Measurements from ENCODE around the gene FOXJ3. TPM values are rescaled to one million over a fixed set of nuclear protein-coding genes. Genes with fewer than 3 reads are reported as not detected.

The FOXJ3 gene
- total RNA-seq, 2 experiments from 2014 or later, result 39.3 to 41.9 TPM

DNA sequence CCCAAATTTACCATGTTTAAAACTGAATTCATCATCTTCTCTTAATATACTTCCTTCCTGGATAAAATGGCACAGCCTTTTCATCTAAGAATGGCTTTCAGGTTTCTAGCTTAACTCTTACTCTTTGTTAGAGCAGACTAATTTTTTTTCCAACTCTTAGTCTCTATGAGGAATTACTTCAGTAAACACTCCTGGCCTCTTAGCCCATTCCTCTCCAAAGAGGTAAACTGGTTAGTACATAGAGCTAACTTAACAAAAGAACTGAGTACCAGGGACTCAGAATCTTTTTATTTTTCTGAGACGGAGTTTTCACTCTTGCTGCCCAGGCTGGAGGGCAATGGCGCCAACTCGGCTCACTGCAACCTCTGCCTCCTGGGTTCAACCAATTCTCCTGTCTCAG is 21.1 kb downstream of the FOXJ3 start:
- Mint-ChIP-seq H3K27me3 (no peaks in the 10 kb centered on the region), H3K36me3 (peaks cover 17% of the 10 kb centered on the region), H3K9me3 (ENCODE audit: low read depth) (no peaks in the 10 kb centered on the region), H3K27ac (no peak overlapping the region), H3K4me3 (no peak overlapping the region), H3K4me1 (peaks cover 50% of the 10 kb centered on the region)
- CTCF ChIA-PET, result interaction anchor here (0.9 kb wide), 1 partner anchor 13 kb away, joined by 3 read pairs; no protein-coding TSS in a partner anchor
- no peak for ATAC-seq
- no peak for DNase-seq

DNA sequence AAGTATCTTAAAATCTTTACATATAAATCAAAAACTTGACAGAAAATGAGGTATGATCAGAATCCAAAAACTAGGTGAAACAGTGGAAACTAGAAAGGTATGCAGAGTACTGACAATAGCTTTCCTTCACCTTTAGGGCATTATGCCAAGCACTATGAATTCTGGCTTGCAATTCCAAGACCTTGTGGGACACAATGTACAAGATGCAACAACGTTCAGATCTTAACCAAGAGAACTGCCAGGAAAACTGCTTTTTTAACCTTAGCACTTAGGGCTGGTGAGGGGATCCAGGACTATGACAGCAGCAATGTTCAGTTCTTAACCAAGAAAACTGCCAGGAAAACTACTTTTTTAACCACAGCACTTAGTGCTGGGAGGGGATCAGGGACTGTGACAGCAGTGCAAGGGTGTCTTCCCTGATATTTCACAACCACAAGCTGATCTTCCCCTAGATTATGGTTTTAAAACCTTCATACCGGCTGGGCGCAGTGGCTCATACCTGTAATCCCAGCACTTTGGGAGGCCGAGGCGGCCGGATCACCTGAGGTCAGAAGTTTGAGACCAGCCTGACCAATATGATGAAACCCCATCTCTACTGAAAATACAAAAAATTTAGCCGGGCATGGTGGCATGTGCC is 22.3 kb downstream of the FOXJ3 start:
- H3K4me1 Mint-ChIP-seq, result peaks cover 47% of the 10 kb centered on the region
- no peak overlapping the region for H3K4me3 Mint-ChIP-seq
- no peak overlapping the region for H3K27ac Mint-ChIP-seq
- no peak for DNase-seq
- CTCF ChIA-PET, result no interaction called here
- H3K9me3 Mint-ChIP-seq (ENCODE audit: low read depth), result no peaks in the 10 kb centered on the region
- no peak for ATAC-seq
- peaks cover 13% of the 10 kb centered on the region for H3K36me3 Mint-ChIP-seq
- H3K27me3 Mint-ChIP-seq, result no peaks in the 10 kb centered on the region

DNA sequence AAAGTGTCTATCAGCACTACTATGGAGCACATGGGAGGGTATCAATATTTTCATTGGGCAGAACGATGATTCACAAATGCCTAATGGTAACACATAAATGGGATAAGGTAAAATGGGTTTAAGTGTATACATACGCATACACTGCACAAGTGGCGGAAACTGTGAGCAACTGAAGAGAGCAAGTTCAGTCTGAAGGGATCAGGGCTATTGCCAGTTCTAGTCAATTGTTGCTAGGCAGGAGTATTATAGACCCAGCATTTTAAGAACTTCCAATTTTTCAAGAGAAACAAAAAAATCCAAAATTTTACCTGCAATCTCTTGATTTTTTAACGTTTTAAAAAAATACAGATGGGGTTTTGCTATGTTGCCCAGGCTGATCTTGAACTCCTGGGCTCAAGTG is 23.1 kb downstream of the FOXJ3 start:
- H3K9me3 Mint-ChIP-seq (ENCODE audit: low read depth), result no peaks in the 10 kb centered on the region
- ATAC-seq (no peak), DNase-seq (no peak)
- CTCF ChIA-PET, result no interaction called here
- peaks cover 13% of the 10 kb centered on the region for H3K36me3 Mint-ChIP-seq
- no peak overlapping the region for H3K4me3 Mint-ChIP-seq
- H3K27me3 Mint-ChIP-seq, result no peaks in the 10 kb centered on the region
- H3K27ac Mint-ChIP-seq, result no peak overlapping the region
- H3K4me1 Mint-ChIP-seq, result peaks cover 42% of the 10 kb centered on the region

DNA sequence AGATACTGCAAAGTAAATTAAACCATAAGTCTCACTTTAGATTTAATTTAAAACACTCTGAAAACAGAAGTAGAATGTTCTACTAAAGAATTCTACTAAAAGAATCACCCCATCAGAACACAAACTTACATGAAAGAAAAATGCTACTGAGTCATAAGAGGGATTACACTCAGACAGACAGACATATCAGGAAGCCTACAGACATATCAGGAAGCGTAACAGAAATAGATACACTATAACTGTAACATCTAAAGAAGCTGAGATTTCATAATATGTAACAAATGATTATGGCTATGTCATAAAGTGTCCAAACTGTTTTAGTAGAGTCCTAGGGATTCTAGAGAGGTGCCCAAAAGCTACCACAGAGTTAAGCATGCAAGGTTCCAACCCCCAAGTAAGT is 23.9 kb downstream of the FOXJ3 start:
- Mint-ChIP-seq H3K27me3 (no peaks in the 10 kb centered on the region), H3K36me3 (peaks cover 15% of the 10 kb centered on the region), H3K4me1 (peaks cover 39% of the 10 kb centered on the region), H3K27ac (no peak overlapping the region), H3K4me3 (no peak overlapping the region), H3K9me3 (ENCODE audit: low read depth) (no peaks in the 10 kb centered on the region)
- CTCF ChIA-PET, result no interaction called here
- ATAC-seq, result no peak
- DNase-seq, result no peak

DNA sequence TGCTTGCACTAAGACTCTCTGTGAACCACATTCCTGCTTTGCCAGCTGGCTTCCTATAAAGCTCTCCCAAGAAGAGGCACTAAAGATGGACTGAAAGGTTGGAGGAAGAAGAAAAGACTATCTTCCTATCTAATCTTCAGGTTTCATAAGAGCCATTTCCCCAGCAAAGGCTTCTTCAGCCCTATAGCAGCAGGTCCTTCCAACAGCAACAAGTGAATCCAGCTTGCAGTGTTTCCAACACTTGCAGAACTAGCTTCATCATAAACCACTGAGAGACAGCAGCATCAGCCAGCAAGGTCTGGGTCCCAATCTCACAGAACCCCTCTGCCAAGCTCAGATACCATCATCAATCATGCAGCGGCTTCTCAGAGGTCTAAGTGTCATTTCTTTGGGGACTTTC is 28.1 kb downstream of the FOXJ3 start:
- Mint-ChIP-seq H3K4me1 (peaks cover 17% of the 10 kb centered on the region), H3K27me3 (no peaks in the 10 kb centered on the region), H3K27ac (no peak overlapping the region), H3K4me3 (no peak overlapping the region), H3K9me3 (ENCODE audit: low read depth) (peaks cover 18% of the 10 kb centered on the region), H3K36me3 (peaks cover 44% of the 10 kb centered on the region)
- ATAC-seq (no peak), DNase-seq (no peak)
- CTCF ChIA-PET, result interaction anchor here (0.6 to 1.2 kb wide), 2 partner anchors 8 to 424 kb away, joined by 3 read pairs; no protein-coding TSS in a partner anchor

DNA sequence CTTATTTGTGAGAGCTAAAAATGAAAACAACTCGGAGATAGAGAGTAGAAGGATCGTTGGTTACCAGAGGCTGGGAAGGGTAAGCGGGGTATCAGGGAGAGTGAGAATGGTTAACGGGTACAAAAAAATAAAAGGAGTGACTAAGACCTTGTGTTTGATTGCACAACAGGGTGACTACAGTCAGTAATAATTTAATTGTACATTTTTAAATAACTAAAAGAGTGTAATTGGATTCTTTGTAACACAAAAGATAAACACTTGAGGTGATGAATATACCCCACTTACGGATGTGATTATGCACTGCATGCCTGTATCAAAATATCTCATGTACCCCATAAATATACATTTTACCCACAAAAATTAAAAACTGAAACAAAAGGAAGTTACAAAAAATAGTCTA is 29.4 kb downstream of the FOXJ3 start:
- ATAC-seq (no peak), DNase-seq (no peak)
- H3K4me3 Mint-ChIP-seq, result no peak overlapping the region
- no peaks in the 10 kb centered on the region for H3K27me3 Mint-ChIP-seq
- CTCF ChIA-PET, result no interaction called here
- peaks cover 54% of the 10 kb centered on the region for H3K36me3 Mint-ChIP-seq
- peaks cover 10% of the 10 kb centered on the region for H3K4me1 Mint-ChIP-seq
- no peak overlapping the region for H3K27ac Mint-ChIP-seq
- peaks cover 24% of the 10 kb centered on the region for H3K9me3 Mint-ChIP-seq (ENCODE audit: low read depth)

DNA sequence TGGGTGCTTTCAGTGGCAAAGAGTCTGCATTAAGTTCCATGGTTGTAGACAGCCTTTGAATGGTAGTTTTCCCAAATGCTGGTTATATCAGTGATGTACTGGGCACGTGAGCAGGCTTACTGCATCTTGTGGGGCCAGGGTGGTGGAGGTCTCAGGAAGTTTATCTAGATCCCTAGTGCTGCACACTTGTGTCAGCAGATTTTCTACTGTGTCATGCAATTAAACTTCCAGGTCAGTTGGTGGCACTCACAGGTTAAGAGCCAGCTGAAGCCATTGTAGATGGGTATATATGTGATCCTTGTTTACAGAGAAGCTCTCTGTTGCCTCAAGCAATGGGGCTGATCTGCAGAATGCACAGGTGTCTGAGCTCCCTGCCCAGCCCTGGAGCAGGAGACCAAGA is 33.0 kb downstream of the FOXJ3 start:
- Mint-ChIP-seq H3K27ac (no peak overlapping the region), H3K9me3 (ENCODE audit: low read depth) (peaks cover 33% of the 10 kb centered on the region), H3K4me1 (no peaks in the 10 kb centered on the region), H3K36me3 (peaks cover 56% of the 10 kb centered on the region), H3K4me3 (no peak overlapping the region), H3K27me3 (no peaks in the 10 kb centered on the region)
- CTCF ChIA-PET, result no interaction called here
- DNase-seq, result no peak
- ATAC-seq, result no peak

DNA sequence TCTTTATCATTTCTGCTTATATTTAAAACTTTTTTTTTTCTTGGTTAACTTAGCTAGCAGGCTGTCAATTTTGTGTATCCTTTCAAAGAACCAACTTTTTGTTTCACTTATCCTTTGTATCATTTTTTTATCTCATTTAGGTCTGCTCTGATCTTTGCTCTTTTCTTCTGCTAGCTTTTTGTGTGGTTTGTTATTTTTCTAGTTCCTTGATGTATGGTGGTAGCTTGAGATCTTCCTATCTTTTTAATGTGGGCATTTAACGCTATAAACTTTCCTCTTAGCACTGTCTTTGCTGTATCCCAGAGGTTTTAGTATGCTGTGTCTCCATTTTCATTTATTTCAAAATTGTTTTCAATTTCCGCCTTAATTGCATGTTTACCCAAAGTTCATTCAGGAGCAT is 36.5 kb downstream of the FOXJ3 start:
- no peak overlapping the region for H3K27ac Mint-ChIP-seq
- peaks cover 50% of the 10 kb centered on the region for H3K36me3 Mint-ChIP-seq
- DNase-seq, result no peak
- H3K4me3 Mint-ChIP-seq, result no peak overlapping the region
- CTCF ChIA-PET, result no interaction called here
- H3K27me3 Mint-ChIP-seq, result no peaks in the 10 kb centered on the region
- peaks cover 25% of the 10 kb centered on the region for H3K9me3 Mint-ChIP-seq (ENCODE audit: low read depth)
- no peak for ATAC-seq
- no peaks in the 10 kb centered on the region for H3K4me1 Mint-ChIP-seq

DNA sequence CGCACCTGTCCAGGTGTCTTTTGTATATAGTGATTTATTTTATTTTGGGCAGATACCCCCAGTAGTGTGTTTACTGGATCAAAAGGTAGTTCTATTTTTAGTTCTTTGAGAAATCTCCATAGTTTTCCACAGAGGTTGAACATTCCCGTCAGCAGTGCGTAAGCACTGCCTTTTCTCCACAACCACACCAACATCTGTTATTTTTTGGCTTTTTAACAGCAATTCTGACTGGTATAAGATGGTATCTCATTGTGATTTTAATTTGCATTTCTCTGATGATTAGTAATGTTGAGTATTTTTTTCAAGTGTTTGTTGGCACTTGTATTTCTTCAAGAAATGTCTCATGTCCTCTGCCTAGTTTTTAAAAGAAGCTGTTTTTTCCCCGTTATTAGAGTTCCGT is 39.2 kb downstream of the FOXJ3 start:
- H3K27ac Mint-ChIP-seq, result no peak overlapping the region
- ATAC-seq (no peak), DNase-seq (no peak)
- no peaks in the 10 kb centered on the region for H3K27me3 Mint-ChIP-seq
- no peak overlapping the region for H3K4me3 Mint-ChIP-seq
- no peaks in the 10 kb centered on the region for H3K4me1 Mint-ChIP-seq
- H3K36me3 Mint-ChIP-seq, result peaks cover 52% of the 10 kb centered on the region
- CTCF ChIA-PET, result no interaction called here
- peaks cover 17% of the 10 kb centered on the region for H3K9me3 Mint-ChIP-seq (ENCODE audit: low read depth)

DNA sequence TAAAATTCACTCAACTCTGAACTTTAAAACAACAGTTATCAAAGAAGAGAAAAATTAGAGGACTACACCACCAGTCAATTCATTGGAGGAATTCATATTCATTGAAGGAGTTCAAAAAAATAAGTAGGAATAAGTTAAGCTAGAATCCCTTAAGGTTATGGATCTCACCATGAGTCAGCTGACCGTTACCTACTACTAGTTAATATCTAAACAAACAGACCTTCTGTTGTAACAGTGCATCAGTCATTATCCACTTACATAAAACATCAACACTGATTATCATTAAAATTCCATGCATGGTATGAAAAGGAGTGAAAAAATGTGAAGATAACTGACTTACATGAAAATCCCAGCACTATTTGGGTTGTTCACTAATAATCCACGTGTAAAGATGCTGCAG is 44.9 kb downstream of the FOXJ3 start:
- CTCF ChIA-PET, result no interaction called here
- no peaks in the 10 kb centered on the region for H3K27me3 Mint-ChIP-seq
- peaks cover 44% of the 10 kb centered on the region for H3K36me3 Mint-ChIP-seq
- peaks cover 4% of the 10 kb centered on the region for H3K9me3 Mint-ChIP-seq (ENCODE audit: low read depth)
- H3K4me3 Mint-ChIP-seq, result no peak overlapping the region
- no peak for DNase-seq
- no peaks in the 10 kb centered on the region for H3K4me1 Mint-ChIP-seq
- no peak for ATAC-seq
- no peak overlapping the region for H3K27ac Mint-ChIP-seq

DNA sequence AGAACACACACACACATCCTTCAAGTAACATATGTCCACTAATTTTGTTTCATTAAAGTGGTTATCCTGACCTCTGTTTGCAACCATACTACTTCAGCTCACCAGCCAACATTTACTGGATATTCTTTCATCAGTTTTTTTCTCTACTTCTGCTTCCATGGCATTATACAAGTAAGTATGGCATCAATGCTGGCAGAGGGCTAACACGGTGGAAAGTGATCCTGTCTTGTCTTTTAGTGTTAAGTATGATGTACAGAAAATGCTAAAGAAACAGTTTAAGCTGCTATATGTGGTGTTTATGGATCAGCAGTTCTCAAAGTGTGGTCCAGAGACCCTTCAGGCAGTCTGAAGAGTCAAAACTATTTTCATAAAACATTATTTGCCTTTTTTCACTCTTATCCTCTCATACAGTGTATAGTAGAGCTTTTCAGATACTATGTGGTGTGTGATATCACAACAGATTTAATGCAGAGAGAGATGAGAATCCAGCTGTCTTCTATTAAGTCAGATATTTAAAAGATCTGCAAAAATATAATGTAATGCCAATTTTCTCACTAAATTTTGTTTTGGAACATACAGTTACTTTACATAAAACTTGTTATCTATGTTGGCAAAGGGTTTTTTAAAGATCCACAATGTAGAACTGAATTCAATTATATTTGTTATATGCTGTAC is 46.6 kb downstream of the FOXJ3 start:
- Mint-ChIP-seq H3K36me3 (peaks cover 34% of the 10 kb centered on the region), H3K4me1 (peaks cover 4% of the 10 kb centered on the region), H3K27ac (no peak overlapping the region), H3K27me3 (no peaks in the 10 kb centered on the region), H3K4me3 (no peak overlapping the region), H3K9me3 (ENCODE audit: low read depth) (peaks cover 1% of the 10 kb centered on the region)
- DNase-seq, result no peak
- CTCF ChIA-PET, result no interaction called here
- ATAC-seq, result no peak

DNA sequence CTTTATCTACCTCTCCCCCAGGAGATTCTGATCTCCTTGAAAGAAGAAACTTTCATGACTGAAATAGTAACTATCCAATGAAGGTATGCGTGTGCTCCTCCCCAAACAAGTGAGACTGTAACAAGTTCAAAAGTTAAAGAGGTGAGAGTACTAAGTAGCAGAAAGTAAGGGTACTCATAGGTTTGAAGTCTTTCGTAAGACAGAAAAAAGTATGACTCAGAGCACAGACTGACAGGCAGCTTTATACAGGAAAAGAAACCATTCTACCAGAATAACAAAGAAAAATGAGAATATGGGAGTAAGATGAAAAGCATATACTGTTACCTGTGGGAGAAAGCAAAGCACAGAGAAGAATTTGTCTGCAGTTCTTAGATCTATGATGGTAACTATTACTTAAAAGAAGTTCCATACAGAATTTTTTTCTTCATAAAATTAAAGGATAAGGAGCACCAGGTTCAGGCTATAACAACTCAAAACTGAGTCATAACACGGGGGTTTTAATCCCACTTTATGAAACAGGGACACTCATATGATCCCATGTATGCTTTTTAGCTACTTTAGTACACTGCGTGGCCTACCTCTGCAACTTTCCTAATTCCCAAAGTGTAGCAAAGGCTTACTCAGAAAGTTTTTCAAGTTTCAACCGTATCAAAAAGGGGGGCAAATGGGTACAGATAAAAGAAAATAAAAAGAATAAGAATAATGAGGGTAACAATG is 52.0 kb downstream of the FOXJ3 start:
- Mint-ChIP-seq H3K27me3 (no peaks in the 10 kb centered on the region), H3K9me3 (ENCODE audit: low read depth) (no peaks in the 10 kb centered on the region), H3K4me1 (peaks cover 11% of the 10 kb centered on the region), H3K4me3 (no peak overlapping the region), H3K27ac (no peak overlapping the region), H3K36me3 (peaks cover 7% of the 10 kb centered on the region)
- DNase-seq (no peak), ATAC-seq (no peak)
- CTCF ChIA-PET, result interaction anchor here (1.4 kb wide), 1 partner anchor 109 kb away, joined by 3 read pairs; no protein-coding TSS in a partner anchor

DNA sequence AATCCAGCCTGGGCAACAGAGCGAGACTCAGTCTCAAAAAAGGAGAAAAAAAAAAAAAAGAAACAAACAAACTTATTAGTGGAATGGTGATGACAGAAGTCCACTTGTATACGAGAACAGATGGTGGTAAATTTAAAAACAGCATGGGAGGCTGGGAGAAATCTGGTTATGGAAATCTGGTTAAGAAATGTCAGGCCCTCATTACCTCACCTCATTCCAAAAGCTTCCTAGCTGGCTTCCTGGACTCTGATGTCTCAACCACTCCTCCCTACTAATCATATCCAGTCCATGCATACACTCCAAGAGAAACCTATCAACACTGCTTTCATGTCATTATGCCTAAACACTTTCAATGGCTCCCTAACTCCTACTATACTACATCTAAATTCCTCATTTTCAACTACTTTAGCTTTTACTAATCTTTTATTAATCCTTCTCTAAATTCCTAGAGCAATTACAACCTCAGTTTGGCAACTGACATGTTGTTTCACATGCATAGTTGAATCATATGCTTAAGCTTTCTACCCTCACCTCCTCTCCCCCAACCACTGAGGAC is 52.9 kb downstream of the FOXJ3 start:
- no peak for ATAC-seq
- H3K4me3 Mint-ChIP-seq, result no peak overlapping the region
- H3K36me3 Mint-ChIP-seq, result peaks cover 9% of the 10 kb centered on the region
- H3K9me3 Mint-ChIP-seq (ENCODE audit: low read depth), result no peaks in the 10 kb centered on the region
- no peaks in the 10 kb centered on the region for H3K27me3 Mint-ChIP-seq
- DNase-seq, result no peak
- H3K4me1 Mint-ChIP-seq, result peaks cover 11% of the 10 kb centered on the region
- CTCF ChIA-PET, result interaction anchor here (0.7 to 1.4 kb wide), 2 partner anchors 106 to 109 kb away, joined by 3 read pairs; no protein-coding TSS in a partner anchor
- no peak overlapping the region for H3K27ac Mint-ChIP-seq

DNA sequence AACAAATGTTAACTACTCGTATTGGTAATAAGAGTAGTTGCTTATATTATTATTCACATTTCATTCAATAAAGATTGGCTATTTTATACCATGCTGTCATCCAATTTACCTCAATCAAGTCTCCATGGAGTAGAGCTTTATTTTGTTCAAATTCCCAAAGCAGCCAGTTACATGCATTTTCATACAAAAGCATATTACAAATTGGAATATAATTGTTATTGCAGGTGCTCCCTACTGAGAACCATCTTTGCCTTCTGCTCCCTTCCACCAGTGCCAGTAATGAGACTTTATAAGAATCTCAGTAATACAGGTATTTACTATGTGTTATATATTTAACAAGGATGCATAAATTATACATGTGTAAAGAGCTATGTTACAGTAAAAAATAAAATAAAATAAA is 54.2 kb downstream of the FOXJ3 start:
- H3K9me3 Mint-ChIP-seq (ENCODE audit: low read depth), result no peaks in the 10 kb centered on the region
- H3K27me3 Mint-ChIP-seq, result no peaks in the 10 kb centered on the region
- H3K36me3 Mint-ChIP-seq, result peaks cover 12% of the 10 kb centered on the region
- DNase-seq, result no peak
- CTCF ChIA-PET, result no interaction called here
- no peak overlapping the region for H3K27ac Mint-ChIP-seq
- ATAC-seq, result no peak
- H3K4me3 Mint-ChIP-seq, result no peak overlapping the region
- peaks cover 11% of the 10 kb centered on the region for H3K4me1 Mint-ChIP-seq
